ENCODE measurements around the gene DMD. TPM values are rescaled to one million over a fixed set of nuclear protein-coding genes. Genes with fewer than 3 reads are reported as not detected.

DMD gene
- total and polyA plus RNA-seq, 4 experiments from 2014 or later: 0.18 to 0.55 (median 0.19) TPM; not detected in 1

- POLR2A ChIA-PET (ENCODE audit: partially characterized antibody): no interaction called here
- no peaks in the 10 kb centered on the region for H3K27me3 Mint-ChIP-seq
Observed at GRCh38 chrX:32896088-32896487, 315.3 kb downstream of the DMD start.

GRCh38 chrX:32894679-32895078, 316.7 kb downstream of the DMD start:
- H3K9me3 ChIP-seq (ENCODE audit: control insufficient read depth in 1 of 2, low read length in 2 of 2): no peaks in the 10 kb centered on the region
- peaks cover 0 to 13% (median under 1%) of the 10 kb centered on the region in 8 donors for H3K9me3 Mint-ChIP-seq
- no peaks in the 10 kb centered on the region for H3K36me3 ChIP-seq (ENCODE audit: insufficient read depth, low read length)
- CTCF ChIA-PET (ENCODE audit: partially characterized antibody): interaction anchor here (1.6 kb wide), 1 partner anchor 9 kb away, joined by 4 read pairs; no protein-coding TSS in a partner anchor
- no peak overlapping the region for H3K27ac Mint-ChIP-seq
- H3K27ac ChIP-seq (ENCODE audit: low read depth, low read length): no peak overlapping the region
- H3K27me3 Mint-ChIP-seq: no peaks in the 10 kb centered on the region
- H3K27me3 ChIP-seq (ENCODE audit: insufficient read depth, low read length): no peaks in the 10 kb centered on the region
- no peaks in the 10 kb centered on the region for H3K4me1 ChIP-seq (ENCODE audit: insufficient read depth, low read length)
- intact Hi-C loops (cut with micrococcal nuclease): no loop called here
- H3K4me3 ChIP-seq (ENCODE audit: low read length in 2 of 2): no peak overlapping the region
- no peaks in the 10 kb centered on the region for H3K36me3 Mint-ChIP-seq
- no peak overlapping the region for H3K4me3 Mint-ChIP-seq
- POLR2A ChIA-PET (ENCODE audit: partially characterized antibody): no interaction called here
- no peak for DNase-seq
- no peaks in the 10 kb centered on the region for H3K4me1 Mint-ChIP-seq

More at GRCh38 chrX:32896088-32896487, 315.3 kb downstream of the DMD start:
- Mint-ChIP-seq H3K4me1 (no peaks in the 10 kb centered on the region), H3K36me3 (no peaks in the 10 kb centered on the region), H3K4me3 (no peak overlapping the region), H3K27ac (no peak overlapping the region), H3K9me3 (peaks cover 0 to 13% (median under 1%) of the 10 kb centered on the region in 8 donors)
- no peak for DNase-seq
- H3K4me3 ChIP-seq (ENCODE audit: low read length in 2 of 2): no peak overlapping the region
- H3K27me3 ChIP-seq (ENCODE audit: insufficient read depth, low read length): no peaks in the 10 kb centered on the region
- H3K9me3 ChIP-seq (ENCODE audit: control insufficient read depth in 1 of 2, low read length in 2 of 2): no peaks in the 10 kb centered on the region
- no peaks in the 10 kb centered on the region for H3K36me3 ChIP-seq (ENCODE audit: insufficient read depth, low read length)
- no peaks in the 10 kb centered on the region for H3K4me1 ChIP-seq (ENCODE audit: insufficient read depth, low read length)
- intact Hi-C loops (cut with micrococcal nuclease): no loop called here
- H3K27ac ChIP-seq (ENCODE audit: low read depth, low read length): no peak overlapping the region
- CTCF ChIA-PET (ENCODE audit: partially characterized antibody): interaction anchor here (1.6 kb wide), 1 partner anchor 10 kb away, joined by 4 read pairs; no protein-coding TSS in a partner anchor

GRCh38 chrX:32893751-32894150, 317.6 kb downstream of the DMD start:
- H3K4me3 ChIP-seq (ENCODE audit: low read length in 2 of 2): no peak overlapping the region
- no peaks in the 10 kb centered on the region for H3K36me3 Mint-ChIP-seq
- H3K27ac ChIP-seq (ENCODE audit: low read depth, low read length): no peak overlapping the region
- H3K27me3 ChIP-seq (ENCODE audit: insufficient read depth, low read length): no peaks in the 10 kb centered on the region
- no peaks in the 10 kb centered on the region for H3K4me1 ChIP-seq (ENCODE audit: insufficient read depth, low read length)
- H3K4me1 Mint-ChIP-seq: no peaks in the 10 kb centered on the region
- no peak for DNase-seq
- ChIA-PET CTCF (ENCODE audit: partially characterized antibody) (no interaction called here), POLR2A (ENCODE audit: partially characterized antibody) (no interaction called here)
- H3K9me3 Mint-ChIP-seq: peaks cover 0 to 9% (median under 1%) of the 10 kb centered on the region in 8 donors
- no peak overlapping the region for H3K4me3 Mint-ChIP-seq
- H3K27me3 Mint-ChIP-seq: no peaks in the 10 kb centered on the region
- H3K27ac Mint-ChIP-seq: no peak overlapping the region
- no peaks in the 10 kb centered on the region for H3K9me3 ChIP-seq (ENCODE audit: control insufficient read depth in 1 of 2, low read length in 2 of 2)
- H3K36me3 ChIP-seq (ENCODE audit: insufficient read depth, low read length): no peaks in the 10 kb centered on the region
- intact Hi-C loops (cut with micrococcal nuclease): no loop called here

GRCh38 chrX:32877592-32877991, 333.8 kb downstream of the DMD start:
- Mint-ChIP-seq H3K27ac (no peak overlapping the region), H3K27me3 (no peaks in the 10 kb centered on the region), H3K4me3 (no peak overlapping the region), H3K9me3 (peaks cover 0 to 6% (median 1%) of the 10 kb centered on the region in 8 donors), H3K4me1 (no peaks in the 10 kb centered on the region), H3K36me3 (no peaks in the 10 kb centered on the region)
- intact Hi-C loops (cut with micrococcal nuclease): no loop called here
- CTCF ChIA-PET (ENCODE audit: partially characterized antibody): no interaction called here
- H3K9me3 ChIP-seq (ENCODE audit: control insufficient read depth in 1 of 2, low read length in 2 of 2): no peaks in the 10 kb centered on the region
- no peaks in the 10 kb centered on the region for H3K4me1 ChIP-seq (ENCODE audit: insufficient read depth, low read length)
- H3K36me3 ChIP-seq (ENCODE audit: insufficient read depth, low read length): no peaks in the 10 kb centered on the region
- POLR2A ChIA-PET (ENCODE audit: partially characterized antibody): no interaction called here
- no peaks in the 10 kb centered on the region for H3K27me3 ChIP-seq (ENCODE audit: insufficient read depth, low read length)
- H3K27ac ChIP-seq (ENCODE audit: low read depth, low read length): no peak overlapping the region
- H3K4me3 ChIP-seq (ENCODE audit: low read length in 2 of 2): no peak overlapping the region
- no peak for DNase-seq

GRCh38 chrX:32874839-32875238, 336.5 kb downstream of the DMD start:
- H3K36me3 Mint-ChIP-seq: no peaks in the 10 kb centered on the region
- H3K27me3 Mint-ChIP-seq: no peaks in the 10 kb centered on the region
- peaks cover 0 to 11% (median 4%) of the 10 kb centered on the region in 8 donors for H3K9me3 Mint-ChIP-seq
- ChIA-PET POLR2A (ENCODE audit: partially characterized antibody) (no interaction called here), CTCF (ENCODE audit: partially characterized antibody) (no interaction called here)
- no peak overlapping the region for H3K27ac ChIP-seq (ENCODE audit: low read depth, low read length)
- no peaks in the 10 kb centered on the region for H3K27me3 ChIP-seq (ENCODE audit: insufficient read depth, low read length)
- H3K4me1 Mint-ChIP-seq: no peaks in the 10 kb centered on the region
- H3K27ac Mint-ChIP-seq: no peak overlapping the region
- no peak overlapping the region for H3K4me3 ChIP-seq (ENCODE audit: low read length in 2 of 2)
- H3K4me3 Mint-ChIP-seq: no peak overlapping the region
- H3K9me3 ChIP-seq (ENCODE audit: control insufficient read depth in 1 of 2, low read length in 2 of 2): no peaks in the 10 kb centered on the region
- H3K36me3 ChIP-seq (ENCODE audit: insufficient read depth, low read length): no peaks in the 10 kb centered on the region
- no peaks in the 10 kb centered on the region for H3K4me1 ChIP-seq (ENCODE audit: insufficient read depth, low read length)
- no peak for DNase-seq
- intact Hi-C loops (cut with micrococcal nuclease): no loop called here

GRCh38 chrX:32873786-32874185, 337.6 kb downstream of the DMD start:
- ChIA-PET POLR2A (ENCODE audit: partially characterized antibody) (no interaction called here), CTCF (ENCODE audit: partially characterized antibody) (no interaction called here)
- H3K27ac Mint-ChIP-seq: no peak overlapping the region
- Histone ChIP-seq H3K27ac (ENCODE audit: low read depth, low read length) (no peak overlapping the region), H3K4me3 (ENCODE audit: low read length in 2 of 2) (no peak overlapping the region), H3K9me3 (ENCODE audit: control insufficient read depth in 1 of 2, low read length in 2 of 2) (no peaks in the 10 kb centered on the region), H3K36me3 (ENCODE audit: insufficient read depth, low read length) (no peaks in the 10 kb centered on the region), H3K27me3 (ENCODE audit: insufficient read depth, low read length) (no peaks in the 10 kb centered on the region), H3K4me1 (ENCODE audit: insufficient read depth, low read length) (no peaks in the 10 kb centered on the region)
- intact Hi-C loops (cut with micrococcal nuclease): no loop called here
- no peaks in the 10 kb centered on the region for H3K36me3 Mint-ChIP-seq
- no peak overlapping the region for H3K4me3 Mint-ChIP-seq
- H3K4me1 Mint-ChIP-seq: no peaks in the 10 kb centered on the region
- H3K9me3 Mint-ChIP-seq: peaks cover 0 to 13% (median 3%) of the 10 kb centered on the region in 8 donors
- no peaks in the 10 kb centered on the region for H3K27me3 Mint-ChIP-seq
- DNase-seq: no peak

GRCh38 chrX:32871636-32872035, 339.7 kb downstream of the DMD start:
- Histone ChIP-seq H3K36me3 (ENCODE audit: insufficient read depth, low read length) (no peaks in the 10 kb centered on the region), H3K27ac (ENCODE audit: low read depth, low read length) (no peak overlapping the region), H3K27me3 (ENCODE audit: insufficient read depth, low read length) (no peaks in the 10 kb centered on the region), H3K4me1 (ENCODE audit: insufficient read depth, low read length) (no peaks in the 10 kb centered on the region), H3K9me3 (ENCODE audit: control insufficient read depth in 1 of 2, low read length in 2 of 2) (no peaks in the 10 kb centered on the region), H3K4me3 (ENCODE audit: low read length in 2 of 2) (no peak overlapping the region)
- intact Hi-C loops (cut with micrococcal nuclease): no loop called here
- no peak overlapping the region for H3K27ac Mint-ChIP-seq
- no peak overlapping the region for H3K4me3 Mint-ChIP-seq
- no peak for DNase-seq
- H3K9me3 Mint-ChIP-seq: peaks cover 0 to 13% (median 2%) of the 10 kb centered on the region in 8 donors
- ChIA-PET CTCF (ENCODE audit: partially characterized antibody) (no interaction called here), POLR2A (ENCODE audit: partially characterized antibody) (no interaction called here)
- no peaks in the 10 kb centered on the region for H3K36me3 Mint-ChIP-seq
- no peaks in the 10 kb centered on the region for H3K27me3 Mint-ChIP-seq
- H3K4me1 Mint-ChIP-seq: no peaks in the 10 kb centered on the region

GRCh38 chrX:32868524-32868895, 342.8 kb downstream of the DMD start:
- Mint-ChIP-seq H3K4me3 (no peak overlapping the region), H3K27me3 (no peaks in the 10 kb centered on the region), H3K9me3 (peaks cover 0 to 13% (median 2%) of the 10 kb centered on the region in 8 donors), H3K27ac (no peak overlapping the region), H3K36me3 (no peaks in the 10 kb centered on the region), H3K4me1 (no peaks in the 10 kb centered on the region)
- ChIA-PET CTCF (ENCODE audit: partially characterized antibody) (no interaction called here), POLR2A (ENCODE audit: partially characterized antibody) (no interaction called here)
- no peaks in the 10 kb centered on the region for H3K4me1 ChIP-seq (ENCODE audit: insufficient read depth, low read length)
- no peak overlapping the region for H3K27ac ChIP-seq (ENCODE audit: low read depth, low read length)
- intact Hi-C loops (cut with micrococcal nuclease): no loop called here
- H3K36me3 ChIP-seq (ENCODE audit: insufficient read depth, low read length): no peaks in the 10 kb centered on the region
- no peaks in the 10 kb centered on the region for H3K9me3 ChIP-seq (ENCODE audit: control insufficient read depth in 1 of 2, low read length in 2 of 2)
- H3K4me3 ChIP-seq (ENCODE audit: low read length in 2 of 2): no peak overlapping the region
- DNase-seq: no peak
- no peaks in the 10 kb centered on the region for H3K27me3 ChIP-seq (ENCODE audit: insufficient read depth, low read length)
